ENCODE results near the gene PLPP2. TPM values are rescaled to one million over a fixed set of nuclear protein-coding genes. Genes with fewer than 3 reads are reported as not detected.

PLPP2 gene
- total RNA-seq, 4 donors from 2014 or later = 1.6 to 13.7 (median 9.2) TPM

- no peak for DNase-seq (ENCODE audit: low spot score)
- TF ChIP-seq CTCF (IDR thresholded peaks at IDR 0.05) = no peak
- ATAC-seq (ENCODE audit: low FRiP score) = no peak
Observed at GRCh38 chr19:293436-294110, 2.4 kb upstream of the PLPP2 start.

GRCh38 chr19:292951-293350, 1.7 kb upstream of the PLPP2 start:
- ATAC-seq (ENCODE audit: low FRiP score) (no peak), DNase-seq (ENCODE audit: low spot score) (no peak)
- no peak for TF ChIP-seq CTCF (IDR thresholded peaks at IDR 0.05)

- ATAC-seq (ENCODE audit: low FRiP score) (no peak), DNase-seq (ENCODE audit: low spot score) (no peak)
- no peak for TF ChIP-seq CTCF (IDR thresholded peaks at IDR 0.05)
Observed at GRCh38 chr19:292281-292884, 1.2 kb upstream of the PLPP2 start.

GRCh38 chr19:291561-292280, 518 bp upstream of the PLPP2 start:
- no peak for TF ChIP-seq CTCF (IDR thresholded peaks at IDR 0.05)
- DNase-seq (ENCODE audit: low spot score) = no peak
- ATAC-seq (ENCODE audit: low FRiP score) = no peak

- DNase-seq (ENCODE audit: low spot score) (no peak), ATAC-seq (ENCODE audit: low FRiP score) (peak; percentile 53)
- TF ChIP-seq CTCF (IDR thresholded peaks at IDR 0.05) = no peak
Observed at GRCh38 chr19:290372-291005, 714 bp downstream of the PLPP2 start.

- DNase-seq (ENCODE audit: low spot score) = no peak
- peak; percentile 66 for ATAC-seq (ENCODE audit: low FRiP score)
- TF ChIP-seq CTCF (IDR thresholded peaks at IDR 0.05) = no peak
Observed at GRCh38 chr19:289651-290371, 1.4 kb downstream of the PLPP2 start.
